PC-9 (cell line): ENCODE measurements around the gene SSTR3. TPM values are rescaled to one million over a fixed set of nuclear protein-coding genes. Genes with fewer than 3 reads are reported as not detected.

ENCODE experiments used
- BruUV-seq: library from RNA; stranded (reverse); fragments of 400-500 nt; replicated peaks from 2 replicates; lab custom pipeline; 2021; lab: Mats Ljungman, UMichigan
- CTCF ChIA-PET: fragments of 300-600 bp; sonication (Branson Sonifier 250); formaldehyde crosslinking; loops from one replicate; lab custom pipeline; 2022; ENCODE audit warnings: antibody characterized with exemption; lab: Charles Lee
- POLR2A ChIA-PET: fragments of 300-600 bp; sonication (Branson Sonifier 250); formaldehyde crosslinking; loops from one replicate; lab custom pipeline; 2022; ENCODE audit warnings: antibody characterized with exemption; ENCODE audit not compliant: unreplicated experiment; lab: Charles Lee
- DNase-seq, 2 experiments: peaks; one replicate each; pipeline versions ENCODE4 v3.0.0 to v3.0.0-alpha.2; 2015 to 2022; ENCODE audit warnings: mixed read lengths in 1 of 2
- H2AFZ ChIP-seq: fragments of 200-600 bp; sonication (generic); 2 replicates; pipeline ENCODE4 v1.8.1; 2017; ENCODE audit warnings: antibody characterized with exemption
- H3F3A ChIP-seq: fragments of 200-600 bp; sonication (generic); 2 replicates; pipeline ENCODE4 v1.8.1; 2017; ENCODE audit warnings: antibody characterized with exemption, mild to moderate bottlenecking, low read depth; ENCODE audit not compliant: insufficient read depth
- H3K27ac ChIP-seq: fragments of 200-600 bp; sonication (generic); 2 replicates; pipeline ENCODE4 v1.6.1; 2016; ENCODE audit warnings: mixed run types
- H3K27me3 ChIP-seq: fragments of 200-600 bp; sonication (generic); 2 replicates; pipeline ENCODE4 v1.6.1; 2016; ENCODE audit warnings: low read depth, mixed run types; ENCODE audit not compliant: insufficient read depth
- H3K36me3 ChIP-seq: fragments of 200-600 bp; sonication (generic); 2 replicates; pipeline ENCODE4 v1.6.1; 2016; ENCODE audit warnings: low read depth, mixed run types
- H3K4me1 ChIP-seq: fragments of 200-600 bp; sonication (generic); replicated peaks from 2 replicates; pipeline ENCODE4 v1.6.1; 2016; ENCODE audit warnings: mixed run types; ENCODE audit not compliant: insufficient read depth
- H3K4me2 ChIP-seq: fragments of 200-600 bp; sonication (generic); 2 replicates; pipeline ENCODE4 v1.6.1; 2017; ENCODE audit warnings: mixed run types
- H3K4me3 ChIP-seq: fragments of 200-600 bp; sonication (generic); 2 replicates; pipeline ENCODE4 v1.6.1; 2016; ENCODE audit warnings: mixed run types
- H3K79me2 ChIP-seq: fragments of 200-600 bp; sonication (generic); 2 replicates; pipeline ENCODE4 v1.6.1; 2017; ENCODE audit warnings: low read depth, mixed run types
- H3K9me2 ChIP-seq: fragments of 200-600 bp; sonication (generic); 2 replicates; pipeline ENCODE4 v1.8.1; 2017; ENCODE audit warnings: mild to moderate bottlenecking; ENCODE audit not compliant: insufficient read depth
- H3K9me3 ChIP-seq: fragments of 200-600 bp; sonication (generic); 2 replicates; pipeline ENCODE4 v1.8.1; 2016; ENCODE audit warnings: low read depth; ENCODE audit not compliant: insufficient read depth
- H4K20me1 ChIP-seq: fragments of 200-600 bp; sonication (generic); 2 replicates; pipeline ENCODE4 v1.8.1; 2017; ENCODE audit not compliant: insufficient read depth
- CTCF ChIP-seq: fragments of 200-600 bp; sonication (generic); conservative IDR thresholded peaks from 2 replicates; pipeline ENCODE4 v1.6.1; 2017; ENCODE audit warnings: mixed run types, antibody characterized with exemption, mild to moderate bottlenecking, moderate library complexity
- EZH2 ChIP-seq: fragments of 200-600 bp; sonication (generic); IDR thresholded peaks from 2 replicates; pipeline ENCODE4 v1.8.0; 2017; ENCODE audit warnings: antibody characterized with exemption, low read depth
- intact Hi-C: fragments of 100-400 bp; cut with micrococcal nuclease; formaldehyde crosslinking; loops from one replicate; pipeline ENCODE4 v1.10.0; 2022; ENCODE audit not compliant: unreplicated experiment
- total RNA-seq: library from RNA; stranded (reverse); gene quantifications from 2 replicates; pipeline ENCODE4 v1.2.3, GENCODE V29; 2021

SSTR3 gene
- total RNA-seq, 1 experiment from 2014 or later: not detected

DNA sequence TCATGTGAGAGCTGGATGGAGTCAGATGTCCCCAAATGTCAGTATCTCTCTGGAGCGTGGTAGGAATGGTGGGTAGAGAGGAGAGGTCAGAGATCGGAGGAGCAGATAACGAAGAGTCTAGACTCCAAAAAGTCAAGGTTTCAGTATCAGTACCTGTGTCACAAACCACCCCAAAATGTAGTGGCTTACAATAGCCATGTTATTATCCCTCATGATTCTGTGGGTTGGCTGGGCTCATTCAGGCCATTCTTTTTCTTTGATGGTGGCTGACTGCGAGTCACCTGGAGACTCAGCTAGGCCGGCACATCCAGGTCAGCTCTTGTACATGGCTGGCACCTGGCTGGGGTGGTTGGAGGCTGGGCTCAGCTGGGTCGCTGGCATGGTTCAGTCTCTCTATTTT is 7.3 kb upstream of the SSTR3 start:
- Histone ChIP-seq H3K4me2 (no peak overlapping the region), H3K9me2 (no peaks in the 10 kb centered on the region), H3K27me3 (no peaks in the 10 kb centered on the region), H3K27ac (no peak overlapping the region), H4K20me1 (no peaks in the 10 kb centered on the region), H3K9me3 (no peaks in the 10 kb centered on the region; the same call in 1 of the 2 replicates), H2AFZ (no peak overlapping the region), H3K36me3 (no peaks in the 10 kb centered on the region), H3K4me1 (no peaks in the 10 kb centered on the region), H3F3A (no peaks in the 10 kb centered on the region), H3K79me2 (no peaks in the 10 kb centered on the region), H3K4me3 (no peak overlapping the region)
- TF ChIP-seq CTCF (no peak), EZH2 (no peak)
- CTCF ChIA-PET: no interaction called here
- POLR2A ChIA-PET: no interaction called here
- intact Hi-C loops: no loop called here
- no TSS peak for BruUV-seq
- no peak for DNase-seq

- H3K9me2 ChIP-seq: no peaks in the 10 kb centered on the region
- H3K79me2 ChIP-seq: no peaks in the 10 kb centered on the region
- no peaks in the 10 kb centered on the region for H3F3A ChIP-seq
- H3K27me3 ChIP-seq: no peaks in the 10 kb centered on the region
- BruUV-seq: no TSS peak
- H3K4me3 ChIP-seq: no peak overlapping the region
- H3K4me2 ChIP-seq: no peak overlapping the region
- H3K4me1 ChIP-seq: no peaks in the 10 kb centered on the region
- no peak overlapping the region for H2AFZ ChIP-seq
- H3K27ac ChIP-seq: no peak overlapping the region
- CTCF ChIA-PET: no interaction called here
- no peaks in the 10 kb centered on the region for H4K20me1 ChIP-seq
- H3K36me3 ChIP-seq: no peaks in the 10 kb centered on the region
- H3K9me3 ChIP-seq: no peaks in the 10 kb centered on the region; the same call in 1 of the 2 replicates
- POLR2A ChIA-PET: no interaction called here
- intact Hi-C loops: no loop called here
- no peak for TF ChIP-seq EZH2
- no peak for TF ChIP-seq CTCF
- DNase-seq: no peak
Measured at GRCh38 chr22:37218771-37219411, 6.6 kb upstream of the SSTR3 start.

GRCh38 chr22:37218399-37218770 is 6.1 kb upstream of the SSTR3 start:
- TF ChIP-seq EZH2 (no peak), CTCF (no peak)
- no TSS peak for BruUV-seq
- H3K27me3 ChIP-seq: no peaks in the 10 kb centered on the region
- ChIA-PET CTCF (interaction anchor here (0.6 kb wide), 1 partner anchor 690 kb away, joined by 3 read pairs; no protein-coding TSS in a partner anchor), POLR2A (no interaction called here)
- intact Hi-C loops: no loop called here
- no peak for DNase-seq
- no peak overlapping the region for H3K27ac ChIP-seq
- no peak overlapping the region for H2AFZ ChIP-seq
- no peak overlapping the region for H3K4me2 ChIP-seq
- no peaks in the 10 kb centered on the region for H3K4me1 ChIP-seq
- no peaks in the 10 kb centered on the region for H3K79me2 ChIP-seq
- H3F3A ChIP-seq: no peaks in the 10 kb centered on the region
- no peaks in the 10 kb centered on the region for H3K36me3 ChIP-seq
- no peaks in the 10 kb centered on the region for H4K20me1 ChIP-seq
- no peaks in the 10 kb centered on the region; the same call in 1 of the 2 replicates for H3K9me3 ChIP-seq
- no peak overlapping the region for H3K4me3 ChIP-seq
- H3K9me2 ChIP-seq: no peaks in the 10 kb centered on the region
